PFSK-1 (cell line): ENCODE results near the gene NFS1.

Source experiments
- POLR2AphosphoS5 ChIP-seq: IDR thresholded peaks from 2 replicates; pipeline ENCODE4 v1.6.1; 2012; ENCODE audit warnings: low read depth, mild to moderate bottlenecking, control low read depth, low read length, moderate library complexity
- SIN3A ChIP-seq: IDR thresholded peaks from 2 replicates; pipeline ENCODE4 v1.6.1; 2012; ENCODE audit warnings: mild to moderate bottlenecking, low read length, moderate library complexity, borderline replicate concordance; ENCODE audit not compliant: insufficient read depth
- TAF1 ChIP-seq: IDR thresholded peaks from 2 replicates; pipeline ENCODE4 v1.6.1; 2012; ENCODE audit warnings: low read length, control low read depth, borderline replicate concordance; ENCODE audit not compliant: insufficient read depth
- TF ChIP-seq, protein P1 (sequence below), 2 experiments: IDR thresholded peaks; 2 replicates each; pipeline versions ENCODE4 v1.6.1 to v1.8.0; 2011 to 2012; ENCODE audit warnings: low read depth in 2 of 2, low read length in 2 of 2, control low read depth in 1 of 2, inconsistent platforms in 1 of 2, mild to moderate bottlenecking in 1 of 2, moderate library complexity in 1 of 2; ENCODE audit not compliant: insufficient read depth in 1 of 2

DNA sequence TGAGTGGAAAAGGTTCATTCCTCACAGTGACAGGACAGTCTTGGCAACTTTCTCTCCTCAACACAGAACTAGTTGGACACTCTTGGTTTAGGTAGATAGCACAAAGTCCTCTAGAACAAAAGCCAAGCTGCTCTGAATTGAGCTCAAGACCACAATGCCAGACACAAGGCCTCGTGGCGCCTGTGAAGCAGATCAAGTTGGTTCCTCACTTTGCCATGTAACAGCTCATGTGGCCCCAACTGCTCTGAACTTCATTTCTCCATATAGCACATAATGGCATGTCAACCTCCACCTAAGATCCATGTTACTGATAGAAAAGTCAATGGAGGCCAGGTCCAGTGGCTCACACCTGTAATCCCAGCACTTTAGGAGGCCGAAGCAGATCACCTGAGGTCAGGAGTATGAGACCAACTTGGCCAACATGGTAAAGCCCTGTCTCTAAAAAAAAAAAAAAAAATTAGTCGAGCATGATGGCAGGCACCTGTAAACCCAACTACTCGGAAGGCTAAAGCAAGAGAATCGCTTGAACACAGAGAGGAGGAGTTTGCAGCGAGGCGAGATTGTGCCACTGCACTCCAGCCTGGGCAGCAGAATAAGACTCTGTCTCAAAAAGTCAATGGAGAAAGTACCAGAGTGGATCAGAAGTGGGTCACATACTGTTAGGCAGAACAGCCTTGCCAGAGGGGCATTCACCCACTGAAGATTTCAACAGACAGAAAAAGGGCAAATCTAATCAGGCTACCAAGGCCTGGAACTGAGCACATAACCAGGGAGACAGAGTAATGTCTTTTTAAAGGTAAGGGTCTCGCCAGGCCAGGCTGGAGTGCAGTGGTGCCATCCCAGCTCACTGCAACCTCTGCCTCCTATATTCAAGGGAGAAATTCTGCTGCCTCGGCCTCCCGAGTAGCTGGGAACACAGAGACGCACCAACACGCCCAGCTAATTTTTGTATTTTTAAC lies 21.3 kb upstream of the NFS1 start:
- TF ChIP-seq, protein P1, sequence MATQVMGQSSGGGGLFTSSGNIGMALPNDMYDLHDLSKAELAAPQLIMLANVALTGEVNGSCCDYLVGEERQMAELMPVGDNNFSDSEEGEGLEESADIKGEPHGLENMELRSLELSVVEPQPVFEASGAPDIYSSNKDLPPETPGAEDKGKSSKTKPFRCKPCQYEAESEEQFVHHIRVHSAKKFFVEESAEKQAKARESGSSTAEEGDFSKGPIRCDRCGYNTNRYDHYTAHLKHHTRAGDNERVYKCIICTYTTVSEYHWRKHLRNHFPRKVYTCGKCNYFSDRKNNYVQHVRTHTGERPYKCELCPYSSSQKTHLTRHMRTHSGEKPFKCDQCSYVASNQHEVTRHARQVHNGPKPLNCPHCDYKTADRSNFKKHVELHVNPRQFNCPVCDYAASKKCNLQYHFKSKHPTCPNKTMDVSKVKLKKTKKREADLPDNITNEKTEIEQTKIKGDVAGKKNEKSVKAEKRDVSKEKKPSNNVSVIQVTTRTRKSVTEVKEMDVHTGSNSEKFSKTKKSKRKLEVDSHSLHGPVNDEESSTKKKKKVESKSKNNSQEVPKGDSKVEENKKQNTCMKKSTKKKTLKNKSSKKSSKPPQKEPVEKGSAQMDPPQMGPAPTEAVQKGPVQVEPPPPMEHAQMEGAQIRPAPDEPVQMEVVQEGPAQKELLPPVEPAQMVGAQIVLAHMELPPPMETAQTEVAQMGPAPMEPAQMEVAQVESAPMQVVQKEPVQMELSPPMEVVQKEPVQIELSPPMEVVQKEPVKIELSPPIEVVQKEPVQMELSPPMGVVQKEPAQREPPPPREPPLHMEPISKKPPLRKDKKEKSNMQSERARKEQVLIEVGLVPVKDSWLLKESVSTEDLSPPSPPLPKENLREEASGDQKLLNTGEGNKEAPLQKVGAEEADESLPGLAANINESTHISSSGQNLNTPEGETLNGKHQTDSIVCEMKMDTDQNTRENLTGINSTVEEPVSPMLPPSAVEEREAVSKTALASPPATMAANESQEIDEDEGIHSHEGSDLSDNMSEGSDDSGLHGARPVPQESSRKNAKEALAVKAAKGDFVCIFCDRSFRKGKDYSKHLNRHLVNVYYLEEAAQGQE (IDR thresholded peaks at IDR 0.05; ENCODE audit: insufficient read depth in 1 of 2, low read depth in 2 of 2, low read length in 2 of 2), result no peak
- no peak; the same call in 1 of the 2 replicates for TF ChIP-seq POLR2AphosphoS5
- TF ChIP-seq SIN3A, result no peak
- no peak for TF ChIP-seq TAF1
